ENCODE results near the gene TBPL1. TPM values are rescaled to one million over a fixed set of nuclear protein-coding genes. Genes with fewer than 3 reads are reported as not detected.

The TBPL1 gene
- total RNA-seq, 1 experiment from 2014 or later: 39.7 TPM

DNA sequence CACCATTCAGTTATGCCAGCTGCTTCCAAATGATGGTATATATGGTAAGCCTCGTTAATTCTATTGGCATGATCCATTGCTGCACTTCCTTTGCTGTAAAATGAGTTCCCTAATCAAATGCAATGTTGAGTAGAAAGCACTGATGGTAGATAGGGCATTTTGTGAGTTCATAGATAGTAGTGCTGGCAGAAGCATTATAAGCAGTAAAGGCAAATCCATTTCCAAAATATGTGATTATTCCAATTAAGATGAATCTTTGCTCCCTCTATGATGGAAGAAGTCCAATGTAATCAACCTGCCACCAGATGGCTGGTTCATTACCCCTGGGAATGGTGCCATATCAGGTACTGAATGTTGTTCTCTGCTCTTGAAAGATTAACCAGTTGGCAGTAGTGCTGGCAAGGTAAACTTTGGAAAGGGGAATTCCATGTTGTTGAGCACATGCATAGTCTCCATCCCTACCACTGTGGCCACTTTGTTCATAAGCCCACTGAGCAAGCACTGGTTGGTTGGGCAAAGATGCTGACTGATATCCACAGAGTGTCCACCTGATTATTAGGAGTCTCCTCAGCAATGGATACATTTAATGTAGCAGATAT lies 5.6 kb upstream of the TBPL1 start:
- Histone ChIP-seq H3K9me3 (ENCODE audit: control insufficient read depth, insufficient read depth, low read depth, low read length) (no peaks in the 10 kb centered on the region), H3K4me3 (ENCODE audit: low read depth in 2 of 2, low read length in 2 of 2) (no peak overlapping the region), H3K27me3 (ENCODE audit: control insufficient read depth, insufficient read depth, low read length) (no peaks in the 10 kb centered on the region), H3K4me1 (ENCODE audit: control insufficient read depth, insufficient read depth, low read length) (peaks cover 5% of the 10 kb centered on the region), H3K27ac (ENCODE audit: low read length) (no peak overlapping the region), H3K36me3 (ENCODE audit: control insufficient read depth, insufficient read depth, low read length) (no peaks in the 10 kb centered on the region; the same call in 1 of the 2 replicates)
- ATAC-seq (no peak), DNase-seq (ENCODE audit: low read depth, low spot score) (no peak)
- CTCF ChIA-PET: no interaction called here
- POLR2A ChIA-PET: no interaction called here
- no peak for TF ChIP-seq CTCF (IDR thresholded peaks at IDR 0.05)
- TF ChIP-seq POLR2AphosphoS5 (IDR thresholded peaks at IDR 0.05; ENCODE audit: low read depth, low read length): no peak
- TF ChIP-seq, protein P1, sequence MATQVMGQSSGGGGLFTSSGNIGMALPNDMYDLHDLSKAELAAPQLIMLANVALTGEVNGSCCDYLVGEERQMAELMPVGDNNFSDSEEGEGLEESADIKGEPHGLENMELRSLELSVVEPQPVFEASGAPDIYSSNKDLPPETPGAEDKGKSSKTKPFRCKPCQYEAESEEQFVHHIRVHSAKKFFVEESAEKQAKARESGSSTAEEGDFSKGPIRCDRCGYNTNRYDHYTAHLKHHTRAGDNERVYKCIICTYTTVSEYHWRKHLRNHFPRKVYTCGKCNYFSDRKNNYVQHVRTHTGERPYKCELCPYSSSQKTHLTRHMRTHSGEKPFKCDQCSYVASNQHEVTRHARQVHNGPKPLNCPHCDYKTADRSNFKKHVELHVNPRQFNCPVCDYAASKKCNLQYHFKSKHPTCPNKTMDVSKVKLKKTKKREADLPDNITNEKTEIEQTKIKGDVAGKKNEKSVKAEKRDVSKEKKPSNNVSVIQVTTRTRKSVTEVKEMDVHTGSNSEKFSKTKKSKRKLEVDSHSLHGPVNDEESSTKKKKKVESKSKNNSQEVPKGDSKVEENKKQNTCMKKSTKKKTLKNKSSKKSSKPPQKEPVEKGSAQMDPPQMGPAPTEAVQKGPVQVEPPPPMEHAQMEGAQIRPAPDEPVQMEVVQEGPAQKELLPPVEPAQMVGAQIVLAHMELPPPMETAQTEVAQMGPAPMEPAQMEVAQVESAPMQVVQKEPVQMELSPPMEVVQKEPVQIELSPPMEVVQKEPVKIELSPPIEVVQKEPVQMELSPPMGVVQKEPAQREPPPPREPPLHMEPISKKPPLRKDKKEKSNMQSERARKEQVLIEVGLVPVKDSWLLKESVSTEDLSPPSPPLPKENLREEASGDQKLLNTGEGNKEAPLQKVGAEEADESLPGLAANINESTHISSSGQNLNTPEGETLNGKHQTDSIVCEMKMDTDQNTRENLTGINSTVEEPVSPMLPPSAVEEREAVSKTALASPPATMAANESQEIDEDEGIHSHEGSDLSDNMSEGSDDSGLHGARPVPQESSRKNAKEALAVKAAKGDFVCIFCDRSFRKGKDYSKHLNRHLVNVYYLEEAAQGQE (IDR thresholded peaks at IDR 0.05; ENCODE audit: insufficient read depth in 1 of 2, low read depth in 2 of 2, low read length in 1 of 2): no peak
- no peak for TF ChIP-seq SIN3A (IDR thresholded peaks at IDR 0.05; ENCODE audit: borderline replicate concordance, insufficient read depth, low read depth, low read length)
- no peak for TF ChIP-seq TCF7L2 (IDR thresholded peaks at IDR 0.05; ENCODE audit: low read depth, low read length)
- intact Hi-C loops (cut with micrococcal nuclease; ENCODE audit: unreplicated experiment): no loop called here
- in situ Hi-C loops (cut with HindIII; ENCODE audit: low pct_unique_long_range_greater_than_20kb, low sequenced_read_pairs): no loop called here
- no TSS peak for BruUV-seq (replicated peaks)

GRCh38 chr6:133948472-133948871 lies 4.6 kb upstream of the TBPL1 start:
- in situ Hi-C loops (cut with HindIII; ENCODE audit: low pct_unique_long_range_greater_than_20kb, low sequenced_read_pairs): no loop called here
- BruUV-seq (replicated peaks): no TSS peak
- POLR2A ChIA-PET: no interaction called here

More at GRCh38 chr6:133948472-133948871, 4.6 kb upstream of the TBPL1 start:
- ATAC-seq (no peak), DNase-seq (ENCODE audit: low read depth, low spot score) (no peak)
- TF ChIP-seq POLR2AphosphoS5 (IDR thresholded peaks at IDR 0.05; ENCODE audit: low read depth, low read length): no peak
- TF ChIP-seq, protein P1 (IDR thresholded peaks at IDR 0.05; ENCODE audit: insufficient read depth in 1 of 2, low read depth in 2 of 2, low read length in 1 of 2): no peak
- TF ChIP-seq SIN3A (IDR thresholded peaks at IDR 0.05; ENCODE audit: borderline replicate concordance, insufficient read depth, low read depth, low read length): no peak
- no peak for TF ChIP-seq CTCF (IDR thresholded peaks at IDR 0.05)
- no peak for TF ChIP-seq TCF7L2 (IDR thresholded peaks at IDR 0.05; ENCODE audit: low read depth, low read length)
- H3K36me3 ChIP-seq (ENCODE audit: control insufficient read depth, insufficient read depth, low read length): no peaks in the 10 kb centered on the region; the same call in 1 of the 2 replicates
- peaks cover 5% of the 10 kb centered on the region for H3K4me1 ChIP-seq (ENCODE audit: control insufficient read depth, insufficient read depth, low read length)
- intact Hi-C loops (cut with micrococcal nuclease; ENCODE audit: unreplicated experiment): no loop called here
- H3K4me3 ChIP-seq (ENCODE audit: low read depth in 2 of 2, low read length in 2 of 2): no peak overlapping the region
- H3K9me3 ChIP-seq (ENCODE audit: control insufficient read depth, insufficient read depth, low read depth, low read length): no peaks in the 10 kb centered on the region
- H3K27me3 ChIP-seq (ENCODE audit: control insufficient read depth, insufficient read depth, low read length): no peaks in the 10 kb centered on the region
- CTCF ChIA-PET: no interaction called here
- H3K27ac ChIP-seq (ENCODE audit: low read length): no peak overlapping the region
